SK-N-SH treated with all-trans-retinoic acid at 6 μM for 48 hours (cell line): Measurements from ENCODE around the gene KLK8.

Experiments used
- ATAC-seq: fragments of 200-7000 bp; cut with Tn5 transposase; 3 replicates; pipeline ENCODE4 v1.9.1; 2020; ENCODE audit warnings: mild to moderate bottlenecking, moderate library complexity
- ARNTL ChIP-seq: fragments of 450-650 bp; formaldehyde crosslinking; IDR thresholded peaks from 2 replicates; pipeline ENCODE4 v1.5.0; 2020; ENCODE audit warnings: low read depth, mild to moderate bottlenecking, moderate library complexity, borderline replicate concordance
- BACH2 ChIP-seq: fragments of 250-450 bp; sonication (Bioruptor Pico); IDR thresholded peaks from 2 replicates; pipeline ENCODE4 v1.9.0; 2021; ENCODE audit warnings: mild to moderate bottlenecking, borderline replicate concordance
- CSDC2 ChIP-seq: fragments of 250-450 bp; sonication (Bioruptor Pico); IDR thresholded peaks from 2 replicates; pipeline ENCODE4 v1.5.0; 2020; ENCODE audit warnings: mild to moderate bottlenecking, moderate library complexity
- ESRRG ChIP-seq: fragments of 250-450 bp; sonication (Bioruptor Pico); IDR thresholded peaks from 2 replicates; pipeline ENCODE4 v1.6.1; 2021; ENCODE audit warnings: mild to moderate bottlenecking
- GLIS3 ChIP-seq: fragments of 250-450 bp; sonication (Bioruptor Pico); IDR thresholded peaks from 2 replicates; pipeline ENCODE4 v1.5.0; 2020; ENCODE audit warnings: mild to moderate bottlenecking, moderate library complexity
- ISL1 ChIP-seq: fragments of 250-450 bp; sonication (Bioruptor Pico); IDR thresholded peaks from 2 replicates; pipeline ENCODE4 v2.1.2; 2022; ENCODE audit warnings: mild to moderate bottlenecking, moderate library complexity
- OSR1 ChIP-seq: fragments of 250-450 bp; sonication (Bioruptor Pico); IDR thresholded peaks from 2 replicates; pipeline ENCODE4 v1.8.0; 2022; ENCODE audit warnings: moderate library complexity, mild to moderate bottlenecking, inconsistent platforms
- RARB ChIP-seq: fragments of 250-450 bp; sonication (Bioruptor Pico); IDR thresholded peaks from 2 replicates; pipeline ENCODE4 v1.8.0; 2021; ENCODE audit warnings: mild to moderate bottlenecking, moderate library complexity
- TCF4 ChIP-seq: fragments of 250-450 bp; sonication (Bioruptor Pico); IDR thresholded peaks from 2 replicates; pipeline ENCODE4 v1.8.0; 2021; ENCODE audit warnings: mild to moderate bottlenecking, moderate library complexity, borderline replicate concordance
- TOX ChIP-seq: fragments of 250-450 bp; sonication (Bioruptor Pico); IDR thresholded peaks from 2 replicates; pipeline ENCODE4 v1.8.0; 2021; ENCODE audit warnings: mild to moderate bottlenecking, moderate library complexity, borderline replicate concordance
- ZC3H10 ChIP-seq: fragments of 250-450 bp; sonication (Bioruptor Pico); IDR thresholded peaks from 2 replicates; pipeline ENCODE4 v1.5.1; 2021; ENCODE audit warnings: mild to moderate bottlenecking, moderate library complexity
- ZFP3 ChIP-seq: fragments of 250-450 bp; sonication (Bioruptor Pico); IDR thresholded peaks from 2 replicates; pipeline ENCODE4 v1.5.0; 2020; ENCODE audit warnings: mild to moderate bottlenecking, moderate library complexity
- ZFP30 ChIP-seq: fragments of 450-650 bp; formaldehyde crosslinking; IDR thresholded peaks from 2 replicates; pipeline ENCODE4 v1.5.0; 2022; ENCODE audit warnings: mild to moderate bottlenecking, moderate library complexity
- ZNF565 ChIP-seq: fragments of 450-650 bp; formaldehyde crosslinking; conservative IDR thresholded peaks from 2 replicates; pipeline ENCODE4 v1.5.0; 2020; ENCODE audit warnings: low read depth, mild to moderate bottlenecking, moderate library complexity
- ZNF70 ChIP-seq: fragments of 450-650 bp; formaldehyde crosslinking; IDR thresholded peaks from 2 replicates; pipeline ENCODE4 v1.5.0; 2020; ENCODE audit warnings: mild to moderate bottlenecking, moderate library complexity
- ZNF8 ChIP-seq: fragments of 450-650 bp; formaldehyde crosslinking; IDR thresholded peaks from 2 replicates; pipeline ENCODE4 v1.5.0; 2020; ENCODE audit warnings: mild to moderate bottlenecking, moderate library complexity
- TF ChIP-seq, protein P1 (sequence below): fragments of 250-450 bp; sonication (Bioruptor Pico); IDR thresholded peaks from 2 replicates; pipeline ENCODE4 v1.5.1; 2020; ENCODE audit warnings: low read depth, mild to moderate bottlenecking, moderate library complexity
- TF ChIP-seq, protein P2 (sequence below): fragments of 250-450 bp; sonication (Bioruptor Pico); IDR thresholded peaks from 2 replicates; pipeline ENCODE4 v1.5.1; 2021; ENCODE audit warnings: mild to moderate bottlenecking, moderate library complexity
- TF ChIP-seq, protein P3 (sequence below): fragments of 250-450 bp; sonication (Bioruptor Pico); IDR thresholded peaks from 2 replicates; pipeline ENCODE4 v1.5.0; 2020; ENCODE audit warnings: mild to moderate bottlenecking, moderate library complexity
- TF ChIP-seq, protein P4 (sequence below): fragments of 250-450 bp; sonication (Bioruptor Pico); IDR thresholded peaks from 2 replicates; pipeline ENCODE4 v1.8.0; 2020; ENCODE audit warnings: mild to moderate bottlenecking, moderate library complexity, borderline replicate concordance
- TF ChIP-seq, protein P5 (sequence below): fragments of 250-450 bp; sonication (Bioruptor Pico); IDR thresholded peaks from 2 replicates; pipeline ENCODE4 v1.8.0; 2021; ENCODE audit warnings: low read depth, mild to moderate bottlenecking, moderate library complexity, borderline replicate concordance

KLK8 gene

DNA sequence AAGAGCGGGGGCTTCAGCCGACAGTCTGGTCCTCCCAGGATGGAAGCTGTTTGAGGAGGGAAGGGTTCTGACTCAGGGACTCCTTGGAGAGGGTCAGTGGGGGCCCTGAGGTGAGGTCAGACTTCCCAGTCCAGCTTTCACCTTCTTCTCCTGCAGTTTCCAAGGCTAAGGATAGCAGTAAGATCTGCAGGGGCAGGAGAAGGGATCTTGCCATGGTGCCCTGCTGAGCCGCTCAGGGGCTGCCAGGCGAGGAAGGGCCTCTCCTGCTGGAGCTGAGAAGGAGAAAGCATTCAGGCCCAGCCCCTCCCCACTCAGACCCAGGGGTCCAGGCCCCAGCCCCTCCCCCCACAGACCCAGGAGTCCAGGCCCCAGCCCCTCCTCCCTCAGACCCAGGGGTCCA, 19.2 kb downstream of the KLK8 start:
- TF ChIP-seq TCF4 (CRISPR knock-in tag), result no peak
- TF ChIP-seq ESRRG, result no peak
- no peak for TF ChIP-seq GLIS3 (CRISPR knock-in tag)
- TF ChIP-seq, protein P1, sequence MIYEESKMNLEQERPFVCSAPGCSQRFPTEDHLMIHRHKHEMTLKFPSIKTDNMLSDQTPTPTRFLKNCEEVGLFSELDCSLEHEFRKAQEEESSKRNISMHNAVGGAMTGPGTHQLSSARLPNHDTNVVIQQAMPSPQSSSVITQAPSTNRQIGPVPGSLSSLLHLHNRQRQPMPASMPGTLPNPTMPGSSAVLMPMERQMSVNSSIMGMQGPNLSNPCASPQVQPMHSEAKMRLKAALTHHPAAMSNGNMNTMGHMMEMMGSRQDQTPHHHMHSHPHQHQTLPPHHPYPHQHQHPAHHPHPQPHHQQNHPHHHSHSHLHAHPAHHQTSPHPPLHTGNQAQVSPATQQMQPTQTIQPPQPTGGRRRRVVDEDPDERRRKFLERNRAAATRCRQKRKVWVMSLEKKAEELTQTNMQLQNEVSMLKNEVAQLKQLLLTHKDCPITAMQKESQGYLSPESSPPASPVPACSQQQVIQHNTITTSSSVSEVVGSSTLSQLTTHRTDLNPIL (CRISPR knock-in tag), result no peak
- TF ChIP-seq, protein P2, sequence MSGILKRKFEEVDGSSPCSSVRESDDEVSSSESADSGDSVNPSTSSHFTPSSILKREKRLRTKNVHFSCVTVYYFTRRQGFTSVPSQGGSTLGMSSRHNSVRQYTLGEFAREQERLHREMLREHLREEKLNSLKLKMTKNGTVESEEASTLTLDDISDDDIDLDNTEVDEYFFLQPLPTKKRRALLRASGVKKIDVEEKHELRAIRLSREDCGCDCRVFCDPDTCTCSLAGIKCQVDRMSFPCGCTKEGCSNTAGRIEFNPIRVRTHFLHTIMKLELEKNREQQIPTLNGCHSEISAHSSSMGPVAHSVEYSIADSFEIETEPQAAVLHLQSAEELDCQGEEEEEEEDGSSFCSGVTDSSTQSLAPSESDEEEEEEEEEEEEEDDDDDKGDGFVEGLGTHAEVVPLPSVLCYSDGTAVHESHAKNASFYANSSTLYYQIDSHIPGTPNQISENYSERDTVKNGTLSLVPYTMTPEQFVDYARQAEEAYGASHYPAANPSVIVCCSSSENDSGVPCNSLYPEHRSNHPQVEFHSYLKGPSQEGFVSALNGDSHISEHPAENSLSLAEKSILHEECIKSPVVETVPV (CRISPR knock-in tag), result no peak
- TF ChIP-seq ZFP30 (CRISPR knock-in tag), result no peak
- TF ChIP-seq ZNF8, result no peak
- TF ChIP-seq, protein P3, sequence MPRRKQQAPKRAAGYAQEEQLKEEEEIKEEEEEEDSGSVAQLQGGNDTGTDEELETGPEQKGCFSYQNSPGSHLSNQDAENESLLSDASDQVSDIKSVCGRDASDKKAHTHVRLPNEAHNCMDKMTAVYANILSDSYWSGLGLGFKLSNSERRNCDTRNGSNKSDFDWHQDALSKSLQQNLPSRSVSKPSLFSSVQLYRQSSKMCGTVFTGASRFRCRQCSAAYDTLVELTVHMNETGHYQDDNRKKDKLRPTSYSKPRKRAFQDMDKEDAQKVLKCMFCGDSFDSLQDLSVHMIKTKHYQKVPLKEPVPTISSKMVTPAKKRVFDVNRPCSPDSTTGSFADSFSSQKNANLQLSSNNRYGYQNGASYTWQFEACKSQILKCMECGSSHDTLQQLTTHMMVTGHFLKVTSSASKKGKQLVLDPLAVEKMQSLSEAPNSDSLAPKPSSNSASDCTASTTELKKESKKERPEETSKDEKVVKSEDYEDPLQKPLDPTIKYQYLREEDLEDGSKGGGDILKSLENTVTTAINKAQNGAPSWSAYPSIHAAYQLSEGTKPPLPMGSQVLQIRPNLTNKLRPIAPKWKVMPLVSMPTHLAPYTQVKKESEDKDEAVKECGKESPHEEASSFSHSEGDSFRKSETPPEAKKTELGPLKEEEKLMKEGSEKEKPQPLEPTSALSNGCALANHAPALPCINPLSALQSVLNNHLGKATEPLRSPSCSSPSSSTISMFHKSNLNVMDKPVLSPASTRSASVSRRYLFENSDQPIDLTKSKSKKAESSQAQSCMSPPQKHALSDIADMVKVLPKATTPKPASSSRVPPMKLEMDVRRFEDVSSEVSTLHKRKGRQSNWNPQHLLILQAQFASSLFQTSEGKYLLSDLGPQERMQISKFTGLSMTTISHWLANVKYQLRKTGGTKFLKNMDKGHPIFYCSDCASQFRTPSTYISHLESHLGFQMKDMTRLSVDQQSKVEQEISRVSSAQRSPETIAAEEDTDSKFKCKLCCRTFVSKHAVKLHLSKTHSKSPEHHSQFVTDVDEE (CRISPR knock-in tag), result no peak
- no peak for TF ChIP-seq ZFP3 (CRISPR knock-in tag)
- TF ChIP-seq, protein P4, sequence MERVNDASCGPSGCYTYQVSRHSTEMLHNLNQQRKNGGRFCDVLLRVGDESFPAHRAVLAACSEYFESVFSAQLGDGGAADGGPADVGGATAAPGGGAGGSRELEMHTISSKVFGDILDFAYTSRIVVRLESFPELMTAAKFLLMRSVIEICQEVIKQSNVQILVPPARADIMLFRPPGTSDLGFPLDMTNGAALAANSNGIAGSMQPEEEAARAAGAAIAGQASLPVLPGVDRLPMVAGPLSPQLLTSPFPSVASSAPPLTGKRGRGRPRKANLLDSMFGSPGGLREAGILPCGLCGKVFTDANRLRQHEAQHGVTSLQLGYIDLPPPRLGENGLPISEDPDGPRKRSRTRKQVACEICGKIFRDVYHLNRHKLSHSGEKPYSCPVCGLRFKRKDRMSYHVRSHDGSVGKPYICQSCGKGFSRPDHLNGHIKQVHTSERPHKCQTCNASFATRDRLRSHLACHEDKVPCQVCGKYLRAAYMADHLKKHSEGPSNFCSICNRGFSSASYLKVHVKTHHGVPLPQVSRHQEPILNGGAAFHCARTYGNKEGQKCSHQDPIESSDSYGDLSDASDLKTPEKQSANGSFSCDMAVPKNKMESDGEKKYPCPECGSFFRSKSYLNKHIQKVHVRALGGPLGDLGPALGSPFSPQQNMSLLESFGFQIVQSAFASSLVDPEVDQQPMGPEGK (CRISPR knock-in tag), result no peak
- no peak for TF ChIP-seq ARNTL (CRISPR knock-in tag)
- no peak for TF ChIP-seq ISL1 (CRISPR knock-in tag)
- TF ChIP-seq RARB (CRISPR knock-in tag), result no peak
- no peak for TF ChIP-seq CSDC2 (CRISPR knock-in tag)
- TF ChIP-seq BACH2 (CRISPR knock-in tag), result no peak
- TF ChIP-seq ZC3H10, result no peak
- TF ChIP-seq ZNF565, result no peak
- TF ChIP-seq, protein P5, sequence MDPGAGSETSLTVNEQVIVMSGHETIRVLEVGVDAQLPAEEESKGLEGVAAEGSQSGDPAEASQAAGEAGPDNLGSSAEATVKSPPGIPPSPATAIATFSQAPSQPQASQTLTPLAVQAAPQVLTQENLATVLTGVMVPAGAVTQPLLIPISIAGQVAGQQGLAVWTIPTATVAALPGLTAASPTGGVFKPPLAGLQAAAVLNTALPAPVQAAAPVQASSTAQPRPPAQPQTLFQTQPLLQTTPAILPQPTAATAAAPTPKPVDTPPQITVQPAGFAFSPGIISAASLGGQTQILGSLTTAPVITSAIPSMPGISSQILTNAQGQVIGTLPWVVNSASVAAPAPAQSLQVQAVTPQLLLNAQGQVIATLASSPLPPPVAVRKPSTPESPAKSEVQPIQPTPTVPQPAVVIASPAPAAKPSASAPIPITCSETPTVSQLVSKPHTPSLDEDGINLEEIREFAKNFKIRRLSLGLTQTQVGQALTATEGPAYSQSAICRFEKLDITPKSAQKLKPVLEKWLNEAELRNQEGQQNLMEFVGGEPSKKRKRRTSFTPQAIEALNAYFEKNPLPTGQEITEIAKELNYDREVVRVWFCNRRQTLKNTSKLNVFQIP (CRISPR knock-in tag), result no peak
- no peak for TF ChIP-seq OSR1 (CRISPR knock-in tag)

DNA sequence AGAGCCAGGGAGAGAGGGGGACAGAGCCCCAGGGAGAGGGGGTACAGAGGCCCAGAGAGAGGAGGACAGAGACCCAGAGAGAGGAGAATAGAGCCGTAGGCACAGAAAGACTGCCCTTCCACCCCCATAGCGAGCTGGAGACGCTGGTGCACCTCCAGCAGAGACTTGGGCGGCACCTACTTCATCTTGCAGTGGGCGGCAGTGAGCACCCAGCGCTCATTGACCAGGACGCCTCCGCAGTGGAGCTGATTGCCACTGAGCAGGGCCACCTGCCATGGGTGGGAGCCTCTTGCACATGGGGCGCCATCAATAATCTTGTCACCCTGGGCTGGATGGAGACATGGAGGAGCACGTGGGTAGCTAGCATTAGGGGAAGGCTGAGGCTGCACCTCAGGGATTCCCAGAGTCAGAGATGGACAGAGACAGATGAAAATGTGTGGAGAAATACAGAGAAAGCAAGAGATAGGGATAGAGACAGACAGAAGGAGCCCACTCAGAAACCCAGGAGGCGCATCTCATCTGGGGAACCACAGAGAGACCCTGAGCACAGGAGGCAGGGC, 19.7 kb downstream of the KLK8 start:
- peak; percentile 22; the same call in 2 of the 3 replicates for ATAC-seq
- TF ChIP-seq ISL1 (CRISPR knock-in tag), result no peak
- TF ChIP-seq, protein P5 (CRISPR knock-in tag), result no peak
- no peak for TF ChIP-seq BACH2 (CRISPR knock-in tag)
- TF ChIP-seq, protein P1 (CRISPR knock-in tag), result no peak
- TF ChIP-seq, protein P2 (CRISPR knock-in tag), result no peak
- TF ChIP-seq OSR1 (CRISPR knock-in tag), result no peak
- TF ChIP-seq ZNF8, result no peak
- no peak for TF ChIP-seq TOX (CRISPR knock-in tag)
- TF ChIP-seq TCF4 (CRISPR knock-in tag), result no peak
- no peak for TF ChIP-seq ZFP3 (CRISPR knock-in tag)
- TF ChIP-seq ZC3H10, result no peak
- no peak for TF ChIP-seq ZNF70 (CRISPR knock-in tag)
- TF ChIP-seq ZNF565, result no peak
- no peak for TF ChIP-seq ESRRG
- TF ChIP-seq ARNTL (CRISPR knock-in tag), result no peak
- TF ChIP-seq, all 23 proteins: peak for 0

More for the DNA sequence above, 19.2 kb downstream of the KLK8 start:
- ATAC-seq, result no peak
